Hepatic stellate cell (primary cell): ENCODE measurements around the gene PRUNE2.

ENCODE experiments used
- DNase-seq: peaks from one replicate; pipeline ENCODE4 v3.0.0; 2011; ENCODE audit warnings: low spot score

Gene PRUNE2

GRCh38 chr9:76734716-76735115, 171.2 kb downstream of the PRUNE2 start:
- DNase-seq, result no peak

GRCh38 chr9:76733096-76733495, 172.8 kb downstream of the PRUNE2 start:
- DNase-seq, result no peak

DNA sequence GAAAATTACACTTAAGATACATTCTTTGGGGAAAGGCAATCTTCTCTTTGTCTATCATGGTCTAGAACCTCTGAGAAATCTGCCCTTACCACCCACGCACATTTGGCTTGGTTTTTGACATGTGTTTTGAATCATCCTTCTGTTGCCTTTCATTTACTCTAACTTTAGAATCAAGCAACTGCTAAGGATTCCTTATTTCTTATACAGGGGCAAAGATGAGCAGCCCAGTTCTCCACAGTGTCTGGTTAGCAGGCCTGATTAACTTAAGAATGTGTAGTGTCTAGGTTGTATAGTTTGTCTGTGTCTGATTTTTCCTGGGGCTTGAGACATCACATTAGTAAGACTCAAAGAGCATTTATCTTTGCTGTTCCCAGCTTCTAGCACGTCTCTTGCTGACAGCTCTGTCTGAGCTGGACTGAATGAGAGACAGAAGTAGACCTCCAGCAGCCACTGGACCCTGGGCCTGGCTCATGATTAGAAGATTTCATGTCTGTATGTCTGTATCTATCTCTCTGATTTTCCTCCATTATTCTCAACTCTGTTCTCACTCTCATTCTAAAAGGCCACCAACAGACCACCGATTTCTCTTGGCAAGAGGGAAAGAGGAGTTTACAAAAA, 173.5 kb downstream of the PRUNE2 start:
- DNase-seq, result no peak

- no peak for DNase-seq
Measured at GRCh38 chr9:76730801-76731200, 175.1 kb downstream of the PRUNE2 start.

GRCh38 chr9:76729980-76730737, 175.8 kb downstream of the PRUNE2 start:
- no peak for DNase-seq

DNA sequence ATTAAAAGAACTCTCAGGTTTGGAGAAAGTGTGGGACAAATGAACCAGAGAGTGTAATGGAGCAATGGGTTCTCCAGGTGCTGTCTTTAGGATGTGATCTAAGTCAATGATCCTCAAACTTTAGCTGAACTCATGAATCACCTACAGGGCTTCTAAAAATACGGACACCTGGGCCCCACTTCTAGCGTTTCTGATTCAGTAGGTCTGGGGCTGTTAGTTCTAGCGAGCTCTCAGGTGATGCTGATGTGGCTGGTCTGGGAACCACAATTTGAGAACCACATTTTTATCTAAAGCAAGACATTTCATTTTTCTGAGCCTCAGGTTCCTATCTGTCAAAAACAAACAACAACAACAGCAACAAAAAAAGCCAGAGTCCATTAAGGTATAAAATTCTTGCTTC, 176.8 kb downstream of the PRUNE2 start:
- no peak for DNase-seq

DNA sequence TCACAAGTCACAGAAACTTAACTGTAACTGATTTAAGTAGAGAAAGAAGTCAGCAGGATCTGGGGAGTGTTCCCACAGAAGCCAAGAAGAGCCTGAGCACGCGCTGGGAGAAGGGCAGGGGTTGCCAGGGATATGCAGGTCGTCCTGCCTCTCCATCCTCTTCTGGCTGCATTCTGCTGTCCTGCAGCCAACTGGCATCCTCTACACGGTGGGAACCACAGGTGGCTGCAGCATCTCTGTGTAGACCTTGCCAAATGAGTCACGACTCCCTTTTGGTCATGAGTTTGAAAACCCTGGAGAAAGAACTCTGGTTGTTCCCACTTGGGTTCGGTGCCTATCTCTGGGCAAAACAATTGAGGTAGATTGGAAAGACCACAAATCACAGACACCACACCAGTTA, 180.0 kb downstream of the PRUNE2 start:
- no peak for DNase-seq

DNA sequence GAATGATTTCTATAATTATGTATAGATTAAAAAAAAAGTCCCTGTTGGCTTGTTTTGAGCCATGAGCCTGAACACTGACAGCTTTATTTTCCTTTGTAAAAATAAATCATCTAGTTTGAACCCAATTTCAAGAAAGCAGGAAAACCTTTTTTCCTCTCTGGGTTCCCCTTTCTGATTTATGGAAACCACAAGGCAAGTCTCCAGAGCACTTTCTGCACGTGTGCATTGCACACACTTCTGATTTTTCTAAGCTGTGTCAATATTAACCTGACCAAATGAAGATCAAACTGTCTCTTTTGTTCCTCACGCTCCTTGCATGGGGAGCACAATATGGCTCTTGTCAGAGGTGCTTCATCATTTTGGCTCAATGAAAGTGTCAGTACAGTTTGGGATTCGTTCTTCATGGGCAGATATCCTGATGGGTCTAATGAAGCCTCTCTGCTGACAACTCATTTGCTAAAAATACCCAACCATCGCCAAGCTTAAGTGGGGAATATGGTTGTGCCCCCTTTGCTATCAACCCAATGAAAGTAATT, 180.8 kb downstream of the PRUNE2 start:
- DNase-seq, result no peak

- no peak for DNase-seq
Measured at GRCh38 chr9:76720245-76720644, 185.7 kb downstream of the PRUNE2 start.

GRCh38 chr9:76718166-76718565, 187.7 kb downstream of the PRUNE2 start:
- DNase-seq, result no peak

DNA sequence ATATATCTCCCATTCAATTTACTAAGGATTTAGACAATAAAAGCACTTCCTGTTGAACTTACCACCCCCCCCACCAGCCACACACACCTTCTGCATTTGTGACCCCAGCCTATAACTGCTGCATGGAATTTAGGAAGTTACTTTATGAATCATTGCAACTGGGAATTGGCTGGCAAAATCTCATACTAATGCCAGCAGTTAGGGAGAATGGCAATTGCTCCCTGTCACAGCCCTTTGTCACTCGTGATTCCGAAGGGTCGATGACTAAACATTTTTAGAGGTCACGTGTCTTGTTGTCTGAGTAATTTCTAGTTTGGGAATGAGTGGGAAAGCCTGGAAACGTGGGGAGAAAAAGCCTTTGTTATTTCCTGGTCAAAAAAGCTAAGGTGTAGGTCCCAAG, 188.3 kb downstream of the PRUNE2 start:
- DNase-seq, result no peak

DNA sequence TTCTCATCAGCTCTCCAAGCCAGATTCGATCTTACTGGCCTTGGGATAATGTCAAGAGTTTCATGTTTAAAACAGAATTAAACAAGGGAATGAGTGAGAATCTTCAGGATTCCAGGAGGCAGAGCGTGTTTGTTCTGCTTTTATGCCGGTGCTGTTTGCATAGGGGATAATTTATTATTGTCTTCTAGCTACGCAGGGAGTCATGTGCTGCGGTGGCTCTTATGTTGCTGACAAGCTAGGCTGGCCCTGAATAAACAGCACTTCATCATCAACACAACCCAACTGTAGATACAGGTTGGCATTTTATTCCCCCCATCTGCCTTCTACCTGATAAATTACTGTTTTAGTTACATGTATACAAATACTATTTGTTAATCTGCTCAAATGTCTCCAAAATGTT, 188.7 kb downstream of the PRUNE2 start:
- DNase-seq, result no peak

DNA sequence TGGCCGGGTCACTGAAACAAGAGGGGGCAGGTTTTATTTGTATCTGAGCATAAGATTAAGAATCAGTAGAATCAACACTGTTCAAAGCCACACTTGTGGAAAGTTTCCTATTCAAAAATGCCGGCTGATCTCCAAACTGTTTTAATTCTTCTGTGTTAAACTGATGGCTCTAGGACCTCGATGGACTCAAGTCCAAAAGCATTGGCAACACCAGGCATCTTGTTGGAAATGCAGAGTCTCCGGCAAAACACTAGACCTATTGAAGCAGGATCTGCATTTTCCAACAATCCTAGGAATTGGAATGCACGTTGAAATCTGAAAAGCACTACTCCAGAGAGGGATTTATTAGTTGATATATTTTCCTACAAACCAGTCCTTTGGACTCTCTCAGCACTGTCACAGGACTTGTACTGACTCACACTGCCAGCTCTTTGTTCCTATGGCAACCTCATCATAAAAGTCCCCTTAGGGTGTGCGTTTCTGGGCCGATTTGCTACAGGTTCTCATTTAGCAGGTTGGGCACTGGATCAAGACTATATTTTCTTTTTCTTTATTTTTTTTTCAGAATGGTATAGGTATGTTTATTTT, 189.7 kb downstream of the PRUNE2 start:
- DNase-seq, result no peak

GRCh38 chr9:76713381-76713780, 192.5 kb downstream of the PRUNE2 start:
- no peak for DNase-seq

DNA sequence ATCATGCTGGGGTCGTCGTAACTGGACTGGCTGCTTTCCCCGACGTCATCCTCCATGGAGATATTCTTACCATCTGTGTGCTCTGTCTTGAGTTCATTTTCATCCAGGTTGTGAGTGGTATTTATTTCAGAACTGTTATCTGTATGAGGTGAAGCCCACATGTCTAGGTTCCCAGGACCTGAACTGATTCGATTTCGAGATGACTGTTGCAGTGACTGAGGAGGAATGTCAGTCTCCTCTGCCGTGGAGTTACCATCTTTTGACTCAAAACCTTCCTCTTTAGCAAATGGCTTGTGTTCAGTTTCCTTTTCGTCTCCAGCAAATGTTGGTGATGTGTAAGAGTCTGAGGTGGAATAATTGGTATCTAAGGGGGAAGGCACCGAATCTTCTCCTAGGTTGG, 196.9 kb downstream of the PRUNE2 start:
- DNase-seq, result no peak

DNA sequence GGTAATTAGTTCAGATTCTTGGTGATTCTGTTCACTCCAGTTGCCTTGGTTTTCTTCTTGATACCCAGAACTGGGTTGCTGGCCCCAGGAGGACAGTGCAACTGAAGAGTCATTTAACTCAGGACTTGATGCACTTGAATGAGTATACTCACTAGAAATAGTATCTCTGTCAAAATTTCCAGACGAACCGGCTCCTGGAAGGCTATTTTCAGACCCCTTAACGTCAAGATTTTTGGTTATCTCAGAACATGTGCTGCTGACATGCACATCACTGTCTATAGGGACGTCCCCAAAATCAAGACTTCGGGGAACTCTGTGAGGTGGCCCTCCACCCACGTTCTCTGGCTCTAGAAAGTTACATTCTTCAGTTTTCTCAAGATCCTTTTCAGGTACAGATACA, 198.4 kb downstream of the PRUNE2 start:
- no peak for DNase-seq

- peak; percentile 60 for DNase-seq
Measured at GRCh38 chr9:76704593-76705204, 201.2 kb downstream of the PRUNE2 start.

GRCh38 chr9:76703270-76703669, 202.6 kb downstream of the PRUNE2 start:
- peak; percentile 11 for DNase-seq

- DNase-seq, result no peak
Measured at GRCh38 chr9:76701441-76702039, 204.4 kb downstream of the PRUNE2 start.

- DNase-seq, result no peak
Measured at GRCh38 chr9:76700916-76701315, 205.0 kb downstream of the PRUNE2 start.

- peak; percentile 17 for DNase-seq
Measured at GRCh38 chr9:76699971-76700370, 205.9 kb downstream of the PRUNE2 start.

GRCh38 chr9:76697554-76697953, 208.4 kb downstream of the PRUNE2 start:
- no peak for DNase-seq
